Fibroblast of mammary gland (primary cell): ENCODE measurements around the gene HLA-DOA.

Experiments used
- DNase-seq: peaks from one replicate; pipeline ENCODE4 v3.0.0-alpha.2; 2010; ENCODE audit warnings: low read depth
- H3K4me3 ChIP-seq: 2 replicates; pipeline ENCODE4 v1.5.1; 2011; ENCODE audit warnings: low read depth, mild to moderate bottlenecking, low read length, moderate library complexity; ENCODE audit not compliant: control insufficient read depth
- CTCF ChIP-seq: conservative IDR thresholded peaks from 2 replicates; pipeline ENCODE4 v1.5.1; 2011; ENCODE audit warnings: low read depth, low read length, inconsistent platforms; ENCODE audit not compliant: control insufficient read depth, insufficient read depth

HLA-DOA gene

GRCh38 chr6:32989368-32989767 is 20.0 kb downstream of the HLA-DOA start:
- no peak for DNase-seq
- H3K4me3 ChIP-seq, result no peak overlapping the region
- no peak for TF ChIP-seq CTCF

GRCh38 chr6:32984622-32985389 is 24.6 kb downstream of the HLA-DOA start:
- peak; percentile 79 for DNase-seq
- TF ChIP-seq CTCF, result peak; percentile 89
- no peak overlapping the region for H3K4me3 ChIP-seq

GRCh38 chr6:32983964-32984621 is 25.3 kb downstream of the HLA-DOA start:
- no peak for DNase-seq
- no peak overlapping the region for H3K4me3 ChIP-seq
- TF ChIP-seq CTCF, result no peak

GRCh38 chr6:32983493-32983848 is 25.9 kb downstream of the HLA-DOA start:
- TF ChIP-seq CTCF, result no peak
- no peak for DNase-seq

GRCh38 chr6:32982702-32983492 is 26.5 kb downstream of the HLA-DOA start:
- DNase-seq, result no peak
- TF ChIP-seq CTCF, result no peak

More at GRCh38 chr6:32983493-32983848, 25.9 kb downstream of the HLA-DOA start:
- H3K4me3 ChIP-seq, result no peak overlapping the region

GRCh38 chr6:32982084-32982701 is 27.2 kb downstream of the HLA-DOA start:
- H3K4me3 ChIP-seq, result no peak overlapping the region
- TF ChIP-seq CTCF, result no peak
- peak; percentile 44 for DNase-seq

More at GRCh38 chr6:32982702-32983492, 26.5 kb downstream of the HLA-DOA start:
- H3K4me3 ChIP-seq, result no peak overlapping the region
